GM21723 (cell line): Measurements from ENCODE around the gene MOCS1.

Experiments used
- ATAC-seq: cut with Tn5 transposase; IDR thresholded peaks from one replicate; pipeline ENCODE4 v1.9.1; 2021; ENCODE audit warnings: mild to moderate bottlenecking, moderate library complexity; ENCODE audit not compliant: unreplicated experiment

The MOCS1 gene

GRCh38 chr6:39950125-39950720, 16.0 kb upstream of the MOCS1 start:
- ATAC-seq = no peak

- ATAC-seq = no peak
These were observed 14.0 kb upstream of the MOCS1 start for GRCh38 chr6:39948199-39948791.

DNA sequence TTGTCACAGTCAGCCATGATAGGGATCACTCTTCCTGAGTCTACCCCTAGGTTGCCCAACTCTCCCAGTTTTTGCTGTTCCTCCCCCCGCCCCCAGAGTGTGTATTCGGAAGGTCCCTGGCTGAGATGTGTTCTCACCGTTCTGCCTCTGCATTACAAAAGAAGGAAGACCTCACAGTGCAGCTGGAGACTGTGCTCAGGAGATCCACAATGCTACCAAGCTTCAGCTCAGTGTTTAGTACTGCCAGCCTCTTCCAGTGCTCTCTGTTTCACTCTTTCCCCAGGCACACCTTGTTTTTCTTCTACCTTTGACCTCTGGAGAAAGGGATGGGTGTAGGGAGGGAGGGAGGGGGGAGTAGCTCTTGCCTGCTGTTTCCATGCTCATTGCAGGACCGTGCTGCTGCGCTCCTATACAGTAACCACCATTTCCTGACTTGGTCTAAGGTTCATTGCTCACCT, 13.4 kb upstream of the MOCS1 start:
- ATAC-seq = no peak

GRCh38 chr6:39945626-39946025, 11.4 kb upstream of the MOCS1 start:
- ATAC-seq = no peak

DNA sequence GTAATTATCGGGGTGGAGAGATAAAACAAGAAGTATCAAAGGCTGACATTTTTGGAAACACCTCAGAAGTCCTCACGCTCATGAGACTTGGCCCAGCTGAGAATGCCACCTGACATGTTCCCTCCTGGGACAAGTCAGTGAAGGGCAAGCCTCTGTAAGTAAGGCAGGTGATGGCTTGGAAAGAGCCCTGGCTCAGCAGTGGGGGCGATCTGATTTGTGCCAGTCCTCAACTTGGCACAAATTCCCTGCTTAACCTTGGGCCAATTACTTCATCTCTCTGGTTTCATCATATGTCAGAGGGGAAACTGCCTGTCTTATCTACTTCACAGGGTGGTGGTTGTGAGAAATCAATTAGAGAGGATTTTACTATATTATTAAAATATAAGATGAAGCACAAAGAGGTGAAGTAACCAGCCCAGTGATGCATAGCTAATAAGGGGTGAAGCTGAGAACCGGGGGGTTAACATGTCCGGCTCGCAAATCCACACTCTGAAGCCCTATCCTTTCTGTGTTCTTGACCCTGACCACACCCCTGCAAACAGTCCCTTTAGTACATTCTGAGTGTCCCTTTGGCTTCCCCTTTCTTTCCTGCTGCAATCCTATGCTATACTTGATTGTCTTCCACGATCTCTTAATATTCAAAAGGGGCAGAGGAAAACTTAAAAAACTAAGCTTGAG, 8.8 kb upstream of the MOCS1 start:
- no peak for ATAC-seq

GRCh38 chr6:39941820-39942219, 7.6 kb upstream of the MOCS1 start:
- no peak for ATAC-seq

- ATAC-seq = no peak
These were observed 6.9 kb upstream of the MOCS1 start for GRCh38 chr6:39941138-39941537.

DNA sequence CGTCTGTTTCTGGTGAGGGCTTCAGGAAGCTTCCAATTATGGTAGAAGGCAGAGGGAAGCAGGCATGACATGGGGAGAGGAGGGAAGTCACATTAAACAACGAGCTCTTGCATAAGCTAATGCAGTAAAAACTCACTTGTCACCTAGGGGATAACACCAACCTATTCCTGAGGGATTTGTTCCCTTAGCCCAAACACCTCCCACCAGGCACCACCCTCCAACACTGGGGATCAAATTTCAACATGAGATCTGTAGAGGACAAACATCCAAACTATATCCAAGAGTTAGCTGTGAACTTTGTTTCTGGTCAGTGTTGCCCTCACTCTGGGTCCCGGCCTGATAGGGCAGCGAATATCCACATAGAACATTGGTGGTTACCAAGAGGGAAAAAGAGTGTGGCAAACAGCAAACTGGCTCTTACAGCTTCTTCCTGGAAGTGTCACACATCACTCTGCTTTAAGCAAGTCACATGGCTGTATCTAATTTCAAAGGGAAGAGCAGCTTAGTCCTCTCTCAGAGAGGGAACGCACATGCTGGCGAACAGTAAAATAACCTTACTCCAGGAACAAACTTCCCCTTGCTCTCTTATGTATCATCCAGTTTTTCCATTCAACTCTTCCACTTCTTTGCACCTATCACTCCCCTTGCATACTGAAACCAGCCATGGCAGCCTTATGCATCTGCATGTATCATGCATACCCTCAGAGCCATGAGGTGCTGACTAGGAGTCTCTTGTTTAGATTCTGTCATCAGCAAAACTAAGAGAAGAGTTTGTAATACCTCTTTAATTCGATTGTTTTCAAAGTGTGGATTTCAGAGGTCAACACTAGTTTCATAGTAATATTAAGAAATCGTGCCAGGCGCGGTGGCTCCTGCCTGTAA, 4.8 kb upstream of the MOCS1 start:
- no peak for ATAC-seq

DNA sequence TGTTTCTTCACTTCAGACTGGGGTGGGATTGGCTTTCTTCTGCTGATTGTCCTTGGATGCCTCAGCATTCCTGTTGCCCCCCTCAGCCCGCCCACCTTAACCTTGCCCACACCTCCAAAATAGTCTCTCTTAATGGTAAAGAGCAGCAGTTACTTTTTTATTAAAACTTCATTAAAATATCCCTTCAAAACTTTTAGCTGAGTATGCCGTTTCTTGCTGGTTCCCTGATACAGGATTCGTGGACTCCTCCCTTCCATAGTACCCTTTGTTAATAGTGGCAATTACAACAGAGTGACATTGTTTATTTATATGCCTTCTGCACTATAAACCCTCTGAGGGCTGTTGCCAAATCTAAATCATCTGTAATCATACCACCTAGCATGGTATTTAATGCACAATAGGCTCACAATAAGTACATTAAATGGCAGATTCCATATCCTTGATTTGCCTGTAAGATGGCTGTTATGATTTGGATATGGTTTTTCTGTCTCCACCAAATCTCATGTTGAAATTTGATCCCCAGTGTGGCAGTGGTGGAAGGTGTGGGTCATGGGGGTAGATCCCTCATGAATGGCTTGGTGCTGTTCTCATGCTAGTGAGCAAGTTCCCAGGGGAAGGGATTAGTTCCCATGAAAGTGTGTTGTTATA, 3.5 kb upstream of the MOCS1 start:
- ATAC-seq = no peak

GRCh38 chr6:39936857-39937256, 2.6 kb upstream of the MOCS1 start:
- no peak for ATAC-seq

GRCh38 chr6:39935241-39935640, 979 bp upstream of the MOCS1 start:
- no peak for ATAC-seq

DNA sequence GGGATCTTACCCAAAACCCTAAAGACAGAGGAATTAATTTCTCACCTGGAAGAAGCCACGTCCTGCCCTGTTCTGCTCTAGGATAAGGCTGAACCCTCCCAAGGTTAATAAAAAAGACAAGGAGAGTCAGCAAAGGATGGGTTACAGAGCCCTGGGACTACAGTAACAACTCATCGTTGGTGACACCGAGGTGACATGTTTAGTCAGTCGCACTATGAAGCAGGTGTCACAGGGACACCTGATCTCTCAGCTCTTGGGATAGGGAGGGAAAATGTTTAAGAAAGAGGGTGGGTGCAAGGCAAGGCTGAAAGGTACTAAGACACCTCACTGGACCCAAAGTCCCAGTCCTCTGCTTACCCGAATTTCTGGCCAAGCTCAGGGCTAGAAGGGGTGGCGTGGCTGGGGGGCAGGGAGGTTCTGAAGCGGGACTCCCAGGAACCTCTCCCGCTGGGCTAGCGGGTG, 562 bp downstream of the MOCS1 start:
- no peak for ATAC-seq

DNA sequence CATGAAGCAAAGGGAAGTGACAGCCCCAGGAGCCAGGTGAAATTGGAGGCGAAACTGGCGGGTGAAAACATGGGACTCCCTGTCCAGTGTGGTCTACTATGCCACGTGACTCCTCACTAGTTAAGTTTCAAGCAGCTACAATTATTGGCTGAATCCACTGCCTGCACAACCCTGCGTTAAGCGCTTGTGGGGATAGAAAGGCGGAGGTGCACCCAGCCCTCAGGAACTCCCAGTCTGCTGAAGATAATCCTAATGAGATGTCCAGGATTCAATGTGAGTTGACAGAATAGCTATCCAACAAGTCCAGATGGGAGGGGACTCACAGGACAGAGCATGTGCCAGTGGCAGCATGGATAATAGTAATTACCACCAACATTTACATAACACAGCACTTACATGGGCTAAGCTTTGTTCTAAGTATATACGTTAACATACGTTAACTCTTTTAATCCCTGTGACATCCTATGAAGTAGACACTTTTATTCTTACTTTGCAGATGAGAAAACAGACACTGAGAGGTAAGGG, 1.8 kb downstream of the MOCS1 start:
- no peak for ATAC-seq

DNA sequence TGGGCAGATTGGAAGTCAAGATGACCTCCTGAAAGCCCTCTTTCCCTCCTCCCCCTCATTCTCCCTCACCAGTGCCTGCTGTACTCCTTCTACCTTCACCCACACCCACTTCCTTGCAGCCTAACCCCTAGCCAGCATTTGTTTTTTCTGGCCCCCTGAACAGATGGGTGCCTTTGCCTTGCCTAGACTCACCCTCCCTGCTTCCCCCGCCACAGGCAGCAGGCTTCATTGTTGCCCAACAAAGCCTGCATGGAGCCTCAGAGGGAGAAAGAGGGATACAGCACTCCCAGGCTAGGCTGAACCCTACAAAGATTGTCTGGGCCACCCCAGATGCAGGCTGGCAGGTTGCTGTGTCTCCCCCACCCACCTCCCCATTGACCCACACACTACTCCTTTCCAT, 2.7 kb downstream of the MOCS1 start:
- no peak for ATAC-seq

- ATAC-seq = no peak
These were observed 3.7 kb downstream of the MOCS1 start for GRCh38 chr6:39930540-39930939.

DNA sequence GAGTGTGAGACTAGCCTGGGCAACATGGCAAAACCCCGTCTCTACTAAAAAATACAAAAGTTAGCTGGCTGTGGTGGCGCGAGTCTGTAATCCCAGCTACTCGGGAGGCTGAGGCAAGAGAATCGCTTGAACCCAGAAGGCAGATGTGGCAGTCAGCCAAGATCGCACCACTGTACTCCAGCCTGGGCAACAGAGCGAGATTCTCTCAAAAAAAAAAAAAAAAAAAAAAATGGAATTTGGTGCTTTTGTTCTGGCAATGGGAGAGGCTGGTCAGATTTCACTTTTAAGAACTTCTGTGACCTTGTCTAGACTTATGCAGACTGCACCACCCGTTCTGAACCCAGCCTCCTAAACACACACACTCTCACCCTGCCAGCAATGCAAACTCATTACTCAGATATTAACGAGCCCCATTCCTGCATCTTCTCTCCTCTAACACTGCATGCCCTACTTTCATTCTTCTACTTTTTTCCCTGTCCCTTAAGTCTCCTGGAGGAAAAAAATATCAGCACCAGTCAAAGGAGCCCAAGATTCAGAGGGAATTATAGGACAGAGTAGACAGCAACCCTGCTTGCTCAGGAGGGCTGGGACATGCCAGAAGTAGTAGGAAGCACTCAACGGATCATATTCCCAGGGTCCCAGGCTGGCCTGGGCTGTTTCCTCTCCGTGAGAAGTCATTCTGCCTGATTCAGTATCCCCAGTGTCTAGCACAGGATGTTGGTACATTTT, 4.4 kb downstream of the MOCS1 start:
- ATAC-seq = no peak

GRCh38 chr6:39929039-39929732, 5.1 kb downstream of the MOCS1 start:
- ATAC-seq = no peak

GRCh38 chr6:39927159-39927558, 7.1 kb downstream of the MOCS1 start:
- no peak for ATAC-seq

GRCh38 chr6:39926668-39927067, 7.6 kb downstream of the MOCS1 start:
- ATAC-seq = no peak
